ENCODE data around the gene NHSL1. TPM values are rescaled to one million over a fixed set of nuclear protein-coding genes. Genes with fewer than 3 reads are reported as not detected.

Gene NHSL1
- polyA plus RNA-seq, 1 experiment, result 10.5 TPM

GRCh38 chr6:138504764-138505689, 5.7 kb upstream of the NHSL1 start:
- Histone ChIP-seq H3K27ac (ENCODE audit: low read depth, low read length) (no peak overlapping the region), H3K9me3 (ENCODE audit: control insufficient read depth, insufficient read depth, low read length) (no peaks in the 10 kb centered on the region), H3K4me3 (ENCODE audit: low read depth, low read length) (no peak overlapping the region), H3K27me3 (ENCODE audit: control insufficient read depth, insufficient read depth, low read length) (no peaks in the 10 kb centered on the region)
- no peak for DNase-seq (ENCODE audit: low read depth, low spot score)
- no peak for TF ChIP-seq CTCF (IDR thresholded peaks at IDR 0.05; ENCODE audit: low read depth, low read length)
- ChIA-PET POLR2A (no interaction called here), CTCF (interaction anchor here (0.7 to 3.0 kb wide), 3 partner anchors 16 to 175 kb away, joined by 3 to 11 read pairs (median 10); no protein-coding TSS in a partner anchor)

GRCh38 chr6:138503881-138504680, 4.8 kb upstream of the NHSL1 start:
- CTCF ChIA-PET, result interaction anchor here (3.0 kb wide), 1 partner anchor 17 kb away, joined by 10 read pairs; no protein-coding TSS in a partner anchor
- no peak overlapping the region for H3K27ac ChIP-seq (ENCODE audit: low read depth, low read length)
- H3K27me3 ChIP-seq (ENCODE audit: control insufficient read depth, insufficient read depth, low read length), result no peaks in the 10 kb centered on the region
- H3K9me3 ChIP-seq (ENCODE audit: control insufficient read depth, insufficient read depth, low read length), result no peaks in the 10 kb centered on the region
- no peak overlapping the region for H3K4me3 ChIP-seq (ENCODE audit: low read depth, low read length)
- no peak for TF ChIP-seq CTCF (IDR thresholded peaks at IDR 0.05; ENCODE audit: low read depth, low read length)
- DNase-seq (ENCODE audit: low read depth, low spot score), result no peak
- POLR2A ChIA-PET, result no interaction called here

- TF ChIP-seq CTCF (IDR thresholded peaks at IDR 0.05; ENCODE audit: low read depth, low read length), result no peak
- H3K27ac ChIP-seq (ENCODE audit: low read depth, low read length), result no peak overlapping the region
- CTCF ChIA-PET, result no interaction called here
- H3K4me3 ChIP-seq (ENCODE audit: low read depth, low read length), result no peak overlapping the region
- POLR2A ChIA-PET, result no interaction called here
- no peaks in the 10 kb centered on the region for H3K9me3 ChIP-seq (ENCODE audit: control insufficient read depth, insufficient read depth, low read length)
- DNase-seq (ENCODE audit: low read depth, low spot score), result no peak
- no peaks in the 10 kb centered on the region for H3K27me3 ChIP-seq (ENCODE audit: control insufficient read depth, insufficient read depth, low read length)
Observed at GRCh38 chr6:138502546-138502945, 3.3 kb upstream of the NHSL1 start.

GRCh38 chr6:138500867-138501446, 1.7 kb upstream of the NHSL1 start:
- Histone ChIP-seq H3K4me3 (ENCODE audit: low read depth, low read length) (no peak overlapping the region), H3K27me3 (ENCODE audit: control insufficient read depth, insufficient read depth, low read length) (no peaks in the 10 kb centered on the region), H3K9me3 (ENCODE audit: control insufficient read depth, insufficient read depth, low read length) (no peaks in the 10 kb centered on the region), H3K27ac (ENCODE audit: low read depth, low read length) (no peak overlapping the region)
- CTCF ChIA-PET, result interaction anchor here (1.8 to 3.1 kb wide), 2 partner anchors 9 to 20 kb away, joined by 5 to 16 read pairs; no protein-coding TSS in a partner anchor
- POLR2A ChIA-PET, result no interaction called here
- TF ChIP-seq CTCF (IDR thresholded peaks at IDR 0.05; ENCODE audit: low read depth, low read length), result no peak
- DNase-seq (ENCODE audit: low read depth, low spot score), result no peak

All from AG04450 (cell line).